ENCODE measurements around the gene SMARCC2. TPM values are rescaled to one million over a fixed set of nuclear protein-coding genes. Genes with fewer than 3 reads are reported as not detected.

SMARCC2 gene
- total and polyA plus RNA-seq, 9 of the 15 experiments (the other 6 are each of a cell fraction or from before 2014, with no cell fraction given) = 11.9 to 86.0 (median 36.6) TPM

DNA sequence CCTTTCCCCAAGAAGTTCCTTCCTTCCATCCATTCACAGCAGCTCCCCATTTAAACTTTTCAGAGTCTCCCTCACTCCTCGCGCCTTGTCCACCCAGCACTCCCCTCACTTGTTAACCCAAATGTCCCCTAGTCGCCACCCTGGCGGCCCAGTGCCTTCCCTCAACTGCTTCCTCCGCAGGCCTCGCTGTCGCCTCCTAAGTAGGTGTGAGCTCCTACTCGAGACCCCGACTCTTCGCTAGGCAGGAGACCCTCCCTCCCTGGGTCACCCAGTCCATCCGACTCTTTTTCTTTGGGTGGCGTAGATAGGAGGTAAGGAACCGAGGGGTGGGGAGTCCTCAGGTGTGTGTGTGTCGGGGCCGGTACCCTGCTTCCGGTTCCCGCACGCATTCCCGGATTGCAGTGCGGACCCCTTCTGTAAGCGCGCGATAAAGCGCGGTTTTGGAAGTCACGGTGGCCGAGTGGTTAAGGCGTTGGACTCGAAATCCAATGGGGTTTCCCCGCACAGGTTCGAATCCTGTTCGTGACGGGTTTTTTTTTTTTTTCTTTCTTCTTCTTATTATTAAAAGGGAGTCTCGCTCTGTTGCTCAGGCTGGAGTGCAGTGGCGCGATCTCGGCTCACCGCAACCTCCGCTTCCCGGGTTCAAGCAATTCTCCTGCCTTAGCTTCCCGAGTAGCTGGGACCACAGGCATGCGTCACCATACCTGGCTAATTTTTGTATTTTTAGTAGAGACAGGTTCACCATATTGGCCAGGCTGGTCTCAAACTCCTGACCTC, 823 bp upstream of the SMARCC2 start (continued):
- TF ChIP-seq, protein P1, sequence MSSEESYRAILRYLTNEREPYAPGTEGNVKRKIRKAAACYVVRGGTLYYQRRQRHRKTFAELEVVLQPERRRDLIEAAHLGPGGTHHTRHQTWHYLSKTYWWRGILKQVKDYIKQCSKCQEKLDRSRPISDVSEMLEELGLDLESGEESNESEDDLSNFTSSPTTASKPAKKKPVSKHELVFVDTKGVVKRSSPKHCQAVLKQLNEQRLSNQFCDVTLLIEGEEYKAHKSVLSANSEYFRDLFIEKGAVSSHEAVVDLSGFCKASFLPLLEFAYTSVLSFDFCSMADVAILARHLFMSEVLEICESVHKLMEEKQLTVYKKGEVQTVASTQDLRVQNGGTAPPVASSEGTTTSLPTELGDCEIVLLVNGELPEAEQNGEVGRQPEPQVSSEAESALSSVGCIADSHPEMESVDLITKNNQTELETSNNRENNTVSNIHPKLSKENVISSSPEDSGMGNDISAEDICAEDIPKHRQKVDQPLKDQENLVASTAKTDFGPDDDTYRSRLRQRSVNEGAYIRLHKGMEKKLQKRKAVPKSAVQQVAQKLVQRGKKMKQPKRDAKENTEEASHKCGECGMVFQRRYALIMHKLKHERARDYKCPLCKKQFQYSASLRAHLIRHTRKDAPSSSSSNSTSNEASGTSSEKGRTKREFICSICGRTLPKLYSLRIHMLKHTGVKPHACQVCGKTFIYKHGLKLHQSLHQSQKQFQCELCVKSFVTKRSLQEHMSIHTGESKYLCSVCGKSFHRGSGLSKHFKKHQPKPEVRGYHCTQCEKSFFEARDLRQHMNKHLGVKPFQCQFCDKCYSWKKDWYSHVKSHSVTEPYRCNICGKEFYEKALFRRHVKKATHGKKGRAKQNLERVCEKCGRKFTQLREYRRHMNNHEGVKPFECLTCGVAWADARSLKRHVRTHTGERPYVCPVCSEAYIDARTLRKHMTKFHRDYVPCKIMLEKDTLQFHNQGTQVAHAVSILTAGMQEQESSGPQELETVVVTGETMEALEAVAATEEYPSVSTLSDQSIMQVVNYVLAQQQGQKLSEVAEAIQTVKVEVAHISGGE (CRISPR knock-in tag; IDR thresholded peaks at IDR 0.05) = peak in 2 of 3 experiments; percentile 20 to 89; a peak in 2 of 6 replicates
- TF ChIP-seq, protein P2, sequence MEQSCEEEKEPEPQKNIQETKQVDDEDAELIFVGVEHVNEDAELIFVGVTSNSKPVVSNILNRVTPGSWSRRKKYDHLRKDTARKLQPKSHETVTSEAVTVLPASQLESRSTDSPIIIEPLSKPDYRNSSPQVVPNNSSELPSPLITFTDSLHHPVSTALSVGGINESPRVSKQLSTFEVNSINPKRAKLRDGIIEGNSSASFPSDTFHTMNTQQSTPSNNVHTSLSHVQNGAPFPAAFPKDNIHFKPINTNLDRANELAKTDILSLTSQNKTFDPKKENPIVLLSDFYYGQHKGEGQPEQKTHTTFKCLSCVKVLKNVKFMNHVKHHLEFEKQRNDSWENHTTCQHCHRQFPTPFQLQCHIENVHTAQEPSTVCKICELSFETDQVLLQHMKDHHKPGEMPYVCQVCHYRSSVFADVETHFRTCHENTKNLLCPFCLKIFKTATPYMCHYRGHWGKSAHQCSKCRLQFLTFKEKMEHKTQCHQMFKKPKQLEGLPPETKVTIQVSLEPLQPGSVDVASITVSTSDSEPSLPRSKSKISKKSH (CRISPR knock-in tag; IDR thresholded peaks at IDR 0.05) = no peak
- TF ChIP-seq MYNN (IDR thresholded peaks at IDR 0.05) (no peak), MYNN (CRISPR knock-in tag; IDR thresholded peaks at IDR 0.05) (no peak), FOXM1 (IDR thresholded peaks at IDR 0.05; ENCODE audit: low read depth) (no peak; the same call in 1 of the 2 replicates), FOXM1 (CRISPR knock-in tag; IDR thresholded peaks at IDR 0.05; ENCODE audit: low read depth) (no peak), NFE2 (IDR thresholded peaks at IDR 0.05; ENCODE audit: low read depth) (no peak), ZNF561 (CRISPR knock-in tag; conservative IDR thresholded peaks at IDR 0.05) (no peak), ZNF212 (CRISPR knock-in tag; IDR thresholded peaks at IDR 0.05) (no peak), RAD51 (IDR thresholded peaks at IDR 0.05; ENCODE audit: borderline replicate concordance, low read depth) (no peak), NFATC3 (IDR thresholded peaks at IDR 0.05) (no peak), ELF4 (CRISPR knock-in tag; IDR thresholded peaks at IDR 0.05) (no peak), ZNF57 (CRISPR knock-in tag; IDR thresholded peaks at IDR 0.05) (no peak), CXXC5 (CRISPR knock-in tag; IDR thresholded peaks at IDR 0.05) (peak; percentile 94), MCM3 (IDR thresholded peaks at IDR 0.05) (no peak), GABPA (tag; conservative IDR thresholded peaks at IDR 0.05; ENCODE audit: low read depth) (peak; percentile 88), CHD1 (IDR thresholded peaks at IDR 0.05; ENCODE audit: low read length) (no peak), SRSF3 (IDR thresholded peaks at IDR 0.05; ENCODE audit: insufficient read depth, low read length) (no peak), ZNF785 (CRISPR knock-in tag; IDR thresholded peaks at IDR 0.05) (no peak), PYGO2 (tag; IDR thresholded peaks at IDR 0.05) (no peak), IRF2 (CRISPR knock-in tag; IDR thresholded peaks at IDR 0.05) (no peak)
- TF ChIP-seq, protein P3, sequence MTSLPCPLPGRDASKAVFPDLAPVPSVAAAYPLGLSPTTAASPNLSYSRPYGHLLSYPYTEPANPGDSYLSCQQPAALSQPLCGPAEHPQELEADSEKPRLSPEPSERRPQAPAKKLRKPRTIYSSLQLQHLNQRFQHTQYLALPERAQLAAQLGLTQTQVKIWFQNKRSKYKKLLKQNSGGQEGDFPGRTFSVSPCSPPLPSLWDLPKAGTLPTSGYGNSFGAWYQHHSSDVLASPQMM (CRISPR knock-in tag; IDR thresholded peaks at IDR 0.05) = no peak
- TF ChIP-seq, protein P4, sequence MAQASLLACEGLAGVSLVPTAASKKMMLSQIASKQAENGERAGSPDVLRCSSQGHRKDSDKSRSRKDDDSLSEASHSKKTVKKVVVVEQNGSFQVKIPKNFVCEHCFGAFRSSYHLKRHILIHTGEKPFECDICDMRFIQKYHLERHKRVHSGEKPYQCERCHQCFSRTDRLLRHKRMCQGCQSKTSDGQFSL (CRISPR knock-in tag; IDR thresholded peaks at IDR 0.05) = 0 out of 2 replicates have a peak, but pooled peaks have one; percentile 36
- TF ChIP-seq, protein P4 (tag; IDR thresholded peaks at IDR 0.05) = no peak

Measured in K562 (cell line).